ENCODE measurements around the gene TMEM94. TPM values are rescaled to one million over a fixed set of nuclear protein-coding genes. Genes with fewer than 3 reads are reported as not detected.
A peak's percentile ranks its signal among the peaks of the same experiment; 100 is the strongest.

Gene TMEM94
- total RNA-seq, 1 experiment from 2014 or later, result 61.4 TPM

DNA sequence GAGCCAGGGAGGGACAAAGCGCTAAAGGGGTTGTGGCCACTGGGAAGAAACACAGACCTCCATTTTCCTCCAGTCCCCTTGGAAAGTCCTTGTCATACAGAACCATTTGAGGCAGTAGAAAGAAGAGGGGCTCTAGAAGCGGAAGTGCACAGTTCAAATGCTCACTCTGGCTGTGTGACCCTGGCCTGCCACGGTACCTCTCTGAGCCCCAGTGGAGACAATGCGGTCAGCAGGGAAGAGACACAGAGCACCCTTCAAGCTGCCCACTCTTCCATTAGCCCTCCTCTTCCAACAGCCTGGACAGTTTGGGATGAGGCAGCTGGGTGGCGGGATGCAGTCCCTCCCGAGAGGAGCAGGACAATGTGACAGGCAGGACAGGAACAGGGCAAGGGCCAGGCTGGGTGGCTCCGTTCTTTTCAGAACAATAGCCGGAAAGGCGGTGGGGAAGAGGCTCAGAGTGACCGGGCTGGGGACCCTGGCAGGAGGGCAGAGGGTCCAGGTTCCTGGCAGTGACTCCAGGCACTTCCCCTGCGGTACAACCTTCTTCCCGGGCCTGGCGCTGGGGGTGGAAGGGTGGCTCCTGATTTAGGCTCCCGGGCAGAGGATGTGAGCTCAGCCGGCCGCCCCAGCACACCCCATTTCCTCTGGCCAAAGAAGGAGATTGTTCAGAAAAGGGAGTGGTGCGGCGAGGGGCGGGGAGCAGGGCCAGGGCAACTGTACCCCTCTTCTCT lies 53.3 kb downstream of the TMEM94 start:
- Mint-ChIP-seq H3K4me1 (peaks cover 4 to 10% of the 10 kb centered on the region in 2 experiments; a peak in 3 of 4 replicates), H3K4me3 (no peak overlapping the region)
- no peak overlapping the region for H4K8ac ChIP-seq (replicated peaks; ENCODE audit: insufficient read length, low read depth, low read length)

More for the DNA sequence above, 53.3 kb downstream of the TMEM94 start:
- no CpG with 5 or more reads among the region's 19 CpGs for WGBS (ENCODE audit: extremely low coverage, insufficient read length, low lambda C conversion rate)
- Mint-ChIP-seq H3K27me3 (ENCODE audit: low read depth) (no peaks in the 10 kb centered on the region), H3K27ac (peak overlapping the region in 2 of 3 experiments; percentile 22 to 28; a peak in 3 of 7 replicates), H3K9me3 (no peaks in the 10 kb centered on the region), H3K36me3 (ENCODE audit: insufficient read depth in 1 of 3, low read depth in 3 of 3) (peaks cover 4 to 48% (median 36%) of the 10 kb centered on the region in 3 experiments; a peak in 6 of 7 replicates)
- no peaks in the 10 kb centered on the region for H4K20me1 ChIP-seq (ENCODE audit: control insufficient read depth, insufficient read depth, insufficient read length)
- no peak overlapping the region for H3T11ph ChIP-seq (ENCODE audit: low read length)
- peaks cover 4% of the 10 kb centered on the region for H3K23me2 ChIP-seq (ENCODE audit: insufficient read length, low read depth, low read length, poor library complexity, severe bottlenecking)
- H2BK20ac ChIP-seq (ENCODE audit: low read depth, low read length, poor library complexity, severe bottlenecking), result no peak overlapping the region
- no peak overlapping the region for H3K27ac ChIP-seq (ENCODE audit: insufficient read length, low read depth, low read length)
- no peak overlapping the region for H3K14ac ChIP-seq (ENCODE audit: insufficient read depth, low read length)
- H3K27me3 ChIP-seq (ENCODE audit: insufficient read depth, low read length), result no peaks in the 10 kb centered on the region
- DNase-seq, result no peak
- H3K18ac ChIP-seq (ENCODE audit: insufficient read length, low read depth, low read length), result no peak overlapping the region
- no peak overlapping the region for H2BK15ac ChIP-seq (ENCODE audit: low read depth, low read length)
- H2BK120ac ChIP-seq (ENCODE audit: low read depth, low read length, poor library complexity, severe bottlenecking), result no peak overlapping the region
- H4K5ac ChIP-seq (ENCODE audit: insufficient read length, low read depth, low read length), result no peak overlapping the region
- H3K9me3 ChIP-seq (ENCODE audit: control insufficient read depth, low read depth, low read length), result no peaks in the 10 kb centered on the region
- H3K9ac ChIP-seq (ENCODE audit: extremely low read depth, insufficient read length, low read length), result no peak overlapping the region
- no peak for TF ChIP-seq CTCF (conservative IDR thresholded peaks at IDR 0.05)
- H2AK5ac ChIP-seq (ENCODE audit: insufficient read length, low read length), result no peak overlapping the region
- no peak overlapping the region for H3K56ac ChIP-seq (ENCODE audit: insufficient read length, low read depth, low read length)
- H3K4me1 ChIP-seq (ENCODE audit: insufficient read depth, low read length), result no peaks in the 10 kb centered on the region
- no peak overlapping the region for H2BK12ac ChIP-seq (ENCODE audit: insufficient read length, low read depth, low read length)
- H3K23ac ChIP-seq (ENCODE audit: insufficient read length, low read depth, low read length), result no peak overlapping the region
- no peaks in the 10 kb centered on the region; the same call in 1 of the 2 replicates for H3K79me2 ChIP-seq (ENCODE audit: insufficient read depth, low read length)
- no peak overlapping the region for H3K4ac ChIP-seq (ENCODE audit: low read depth, low read length)
- H2AFZ ChIP-seq (ENCODE audit: low read length), result no peak overlapping the region
- H3K4me2 ChIP-seq (ENCODE audit: insufficient read depth, insufficient read length, low read length), result no peak overlapping the region
- H3K79me1 ChIP-seq (ENCODE audit: insufficient read depth, low read depth, low read length, poor library complexity, severe bottlenecking), result no peaks in the 10 kb centered on the region
- no peak overlapping the region for H2BK5ac ChIP-seq (ENCODE audit: insufficient read length, low read length)
- no peak overlapping the region for H4K91ac ChIP-seq (ENCODE audit: insufficient read length, low read depth, low read length)
